Esophagus squamous epithelium (tissue), 5 donors: Measurements from ENCODE around the gene PDE2A. TPM values are rescaled to one million over a fixed set of nuclear protein-coding genes. Genes with fewer than 3 reads are reported as not detected.

ENCODE experiments used
- DNase-seq: peaks from one replicate; lab custom pipeline; 2025; lab: John Stamatoyannopoulos, UW
- H3K27ac ChIP-seq, 4 donors: fragments of 200-600 bp; sonication (generic); one replicate each; pipeline ENCODE4 v1.5.1; 2016 to 2019; ENCODE audit warnings: mild to moderate bottlenecking in 1 of 4
- H3K27me3 ChIP-seq, 4 donors: fragments of 200-600 bp; sonication (generic); 1 replicate in 3 of 4; 2 replicates in 1 of 4; pipeline versions ENCODE4 v1.5.1 to v1.6.0; 2017 to 2021; ENCODE audit warnings: antibody characterized with exemption in 1 of 4
- H3K36me3 ChIP-seq, 3 donors: fragments of 200-600 bp; sonication (generic); one replicate each; pipeline ENCODE4 v1.5.1; 2016 to 2019
- H3K4me1 ChIP-seq, 3 donors: fragments of 200-600 bp; sonication (generic); one replicate each; pipeline ENCODE4 v1.5.1; 2017 to 2019
- H3K4me3 ChIP-seq, 4 donors: fragments of 200-600 bp; sonication (generic); 1 replicate in 3 of 4; 2 replicates in 1 of 4; pipeline ENCODE4 v1.5.1; 2016 to 2019; ENCODE audit warnings: mild to moderate bottlenecking in 2 of 4, moderate library complexity in 1 of 4
- H3K9me3 ChIP-seq, 3 donors: fragments of 200-600 bp; sonication (generic); one replicate each; pipeline ENCODE4 v1.5.1; 2016 to 2019
- POLR2A ChIP-seq, 4 donors: fragments of 450-650 bp; IDR thresholded peaks; one replicate each; pipeline ENCODE4 v1.6.1; 2017; ENCODE audit warnings: antibody characterized with exemption in 4 of 4, mild to moderate bottlenecking in 4 of 4, moderate library complexity in 3 of 4
- WGBS, 2 donors: methylation state at CpG; one replicate each; pipeline ENCODE4 v1.1.5; 2018; 5-methylcytosine and 5-hydroxymethylcytosine counted together
- intact Hi-C: fragments of 100-400 bp; cut with DNase I; formaldehyde crosslinking; loops from one replicate; pipeline ENCODE4 v1.15.0; 2022
- total RNA-seq, 4 donors: library from RNA; depleted of rRNA; stranded (reverse); fragments of >200 nt; gene quantifications; one replicate each; pipeline ENCODE4 v1.1.0, GENCODE V29; 2016
- TF ChIP-seq, protein P1 (sequence below), 6 experiments: fragments of 450-650 bp in 4 of 6; fragments of 200-600 bp in 2 of 6; sonication (generic) in 2 of 6; IDR thresholded peaks; one replicate each; pipeline ENCODE4 v1.5.1; 2016 to 2019; ENCODE audit warnings: antibody characterized with exemption in 6 of 6, mild to moderate bottlenecking in 4 of 6, moderate library complexity in 4 of 6
- donor health status: DM: yes; HTN: yes; CAD: no.

Gene PDE2A
- total RNA-seq, 4 donors from 2014 or later = 5.6 to 38.3 (median 12.9) TPM

DNA sequence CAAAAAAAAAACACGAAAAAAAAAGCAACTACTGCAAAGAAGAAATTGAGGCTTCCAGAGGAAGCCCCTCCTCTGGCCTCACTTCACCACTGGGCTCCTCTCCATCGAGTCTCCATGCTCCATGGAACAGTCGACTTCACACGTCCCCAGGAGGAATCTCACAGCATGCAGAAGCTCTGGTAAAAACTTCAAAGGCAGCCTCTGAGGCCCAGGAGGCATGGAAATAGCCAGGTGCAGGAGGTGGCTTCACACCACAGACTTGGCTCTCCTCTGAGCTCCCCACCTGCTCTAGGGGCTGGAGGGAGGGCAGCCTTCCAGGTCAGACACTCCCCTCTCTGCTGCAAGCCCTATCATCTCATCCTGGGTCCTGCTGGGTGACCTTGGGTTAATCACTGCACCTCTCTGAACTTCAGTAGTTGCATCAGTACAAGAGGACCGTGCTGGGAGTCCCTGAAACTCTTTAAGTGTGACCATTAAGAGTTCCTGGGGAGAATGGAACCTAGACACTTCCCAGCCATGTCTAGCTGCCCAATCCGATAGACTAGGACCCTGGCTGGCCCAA is 8.2 kb downstream of the PDE2A start:
- no peak overlapping the region for H3K27ac ChIP-seq
- H3K4me3 ChIP-seq = no peak overlapping the region
- H3K27me3 ChIP-seq = peaks cover 0 to 63% (median 0%) of the 10 kb centered on the region in 4 donors
- peaks cover 0 to 8% (median 5%) of the 10 kb centered on the region in 3 donors for H3K9me3 ChIP-seq
- no peaks in the 10 kb centered on the region for H3K36me3 ChIP-seq
- intact Hi-C loops = no loop called here
- 31 to 35% methylated on average over 4 to 6 of the region's 6 CpGs for WGBS, 2 donors
- no peak for DNase-seq
- H3K4me1 ChIP-seq = peaks cover 0 to 5% (median 0%) of the 10 kb centered on the region in 3 donors
- no peak for TF ChIP-seq POLR2A (IDR thresholded peaks at IDR 0.05)

DNA sequence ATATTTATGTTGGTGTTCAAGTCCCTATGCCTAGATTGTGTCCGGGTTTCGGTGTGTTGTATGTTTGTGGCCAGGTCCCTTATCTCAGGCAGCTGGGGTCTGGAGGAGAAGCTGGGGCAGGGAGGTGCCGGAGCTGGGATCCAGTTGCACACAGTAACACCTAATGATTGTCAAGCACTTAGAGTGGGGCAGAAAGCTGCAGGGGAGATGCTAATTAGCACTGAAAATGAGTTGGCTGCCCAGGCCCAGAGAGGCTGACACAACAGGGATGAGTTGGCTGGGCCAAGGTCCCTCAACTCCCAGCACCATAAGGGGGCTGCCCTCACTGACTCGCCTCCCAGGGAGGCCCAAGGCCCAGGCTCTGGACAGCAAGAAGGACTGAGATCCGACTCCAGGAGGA is 12.2 kb downstream of the PDE2A start:
- Histone ChIP-seq H3K27me3 (peaks cover 0 to 55% (median 0%) of the 10 kb centered on the region in 4 donors), H3K36me3 (no peaks in the 10 kb centered on the region), H3K4me3 (no peak overlapping the region), H3K27ac (no peak overlapping the region), H3K9me3 (no peaks in the 10 kb centered on the region), H3K4me1 (no peaks in the 10 kb centered on the region)
- DNase-seq = no peak
- WGBS, 2 donors = 57 to 87% methylated on average over 1 to 3 of the region's 5 CpGs
- no peak for TF ChIP-seq POLR2A (IDR thresholded peaks at IDR 0.05)
- TF ChIP-seq, protein P1, sequence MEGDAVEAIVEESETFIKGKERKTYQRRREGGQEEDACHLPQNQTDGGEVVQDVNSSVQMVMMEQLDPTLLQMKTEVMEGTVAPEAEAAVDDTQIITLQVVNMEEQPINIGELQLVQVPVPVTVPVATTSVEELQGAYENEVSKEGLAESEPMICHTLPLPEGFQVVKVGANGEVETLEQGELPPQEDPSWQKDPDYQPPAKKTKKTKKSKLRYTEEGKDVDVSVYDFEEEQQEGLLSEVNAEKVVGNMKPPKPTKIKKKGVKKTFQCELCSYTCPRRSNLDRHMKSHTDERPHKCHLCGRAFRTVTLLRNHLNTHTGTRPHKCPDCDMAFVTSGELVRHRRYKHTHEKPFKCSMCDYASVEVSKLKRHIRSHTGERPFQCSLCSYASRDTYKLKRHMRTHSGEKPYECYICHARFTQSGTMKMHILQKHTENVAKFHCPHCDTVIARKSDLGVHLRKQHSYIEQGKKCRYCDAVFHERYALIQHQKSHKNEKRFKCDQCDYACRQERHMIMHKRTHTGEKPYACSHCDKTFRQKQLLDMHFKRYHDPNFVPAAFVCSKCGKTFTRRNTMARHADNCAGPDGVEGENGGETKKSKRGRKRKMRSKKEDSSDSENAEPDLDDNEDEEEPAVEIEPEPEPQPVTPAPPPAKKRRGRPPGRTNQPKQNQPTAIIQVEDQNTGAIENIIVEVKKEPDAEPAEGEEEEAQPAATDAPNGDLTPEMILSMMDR (IDR thresholded peaks at IDR 0.05) = no peak
- intact Hi-C loops = no loop called here

DNA sequence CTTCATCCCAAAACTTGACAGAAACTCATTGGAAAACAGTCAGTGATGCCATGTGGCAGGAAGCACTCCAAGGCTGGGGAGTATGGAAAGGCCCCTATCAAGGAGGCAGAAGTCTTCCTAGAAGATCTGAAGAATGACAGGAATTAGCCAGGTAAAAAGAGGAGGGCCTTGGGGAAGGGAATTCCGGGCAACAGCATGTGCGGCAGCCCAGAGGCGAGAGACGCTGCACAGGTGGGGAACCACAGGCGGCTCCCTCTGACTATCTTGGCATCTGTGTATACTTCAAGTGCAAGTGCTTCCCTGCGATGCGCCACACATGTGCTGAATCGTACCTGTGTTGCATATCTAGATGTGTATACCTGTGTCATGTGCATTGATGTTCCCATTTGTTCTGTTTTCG is 12.7 kb downstream of the PDE2A start:
- Histone ChIP-seq H3K27me3 (peaks cover 0 to 55% (median 0%) of the 10 kb centered on the region in 4 donors), H3K4me3 (no peak overlapping the region), H3K9me3 (no peaks in the 10 kb centered on the region), H3K36me3 (no peaks in the 10 kb centered on the region), H3K27ac (no peak overlapping the region), H3K4me1 (no peaks in the 10 kb centered on the region)
- WGBS, 2 donors = 76 to 85% methylated on average over 9 of the region's 9 CpGs
- TF ChIP-seq, protein P1 (IDR thresholded peaks at IDR 0.05) = no peak
- TF ChIP-seq POLR2A (IDR thresholded peaks at IDR 0.05) = no peak
- no peak for DNase-seq
- intact Hi-C loops = no loop called here

DNA sequence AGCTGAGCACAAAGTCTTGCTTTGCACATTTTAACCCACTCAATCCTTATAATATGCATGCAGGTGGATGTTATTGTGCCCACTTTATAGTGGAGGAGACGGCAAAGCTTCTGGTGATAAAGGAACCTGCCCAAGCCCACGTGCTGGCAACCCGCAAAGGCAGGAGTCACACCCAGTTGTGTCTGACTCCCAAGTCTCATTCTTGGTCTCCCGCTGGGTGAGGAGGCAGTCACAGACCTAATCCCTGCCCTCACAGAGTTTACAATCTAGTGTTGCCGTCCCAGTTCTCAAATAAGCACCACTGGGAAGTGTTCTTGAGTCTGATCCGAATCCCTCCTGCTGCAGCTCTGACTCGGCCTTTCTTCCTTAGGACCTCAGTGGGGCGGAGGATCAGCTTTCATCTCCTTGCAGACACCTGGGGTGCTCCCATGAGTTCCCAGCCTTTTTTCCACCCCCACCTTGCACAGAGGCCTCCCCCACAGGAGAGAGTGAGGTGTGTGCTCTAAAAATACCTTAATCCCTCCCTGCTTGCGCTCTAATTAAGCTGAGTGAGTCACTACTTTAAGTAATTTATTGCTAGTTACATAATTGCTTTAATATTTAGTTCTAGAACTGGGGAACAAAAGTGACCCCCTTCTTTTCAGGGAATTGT is 15.1 kb downstream of the PDE2A start:
- DNase-seq = no peak
- no peak overlapping the region for H3K27ac ChIP-seq
- intact Hi-C loops = no loop called here
- H3K9me3 ChIP-seq = no peaks in the 10 kb centered on the region
- TF ChIP-seq, protein P1 (IDR thresholded peaks at IDR 0.05) = no peak
- no peak for TF ChIP-seq POLR2A (IDR thresholded peaks at IDR 0.05)
- peaks cover 0 to 46% (median 0%) of the 10 kb centered on the region in 4 donors for H3K27me3 ChIP-seq
- H3K4me3 ChIP-seq = no peak overlapping the region
- H3K4me1 ChIP-seq = no peaks in the 10 kb centered on the region
- 65 to 77% methylated on average over 7 to 9 of the region's 9 CpGs for WGBS, 2 donors
- H3K36me3 ChIP-seq = no peaks in the 10 kb centered on the region

DNA sequence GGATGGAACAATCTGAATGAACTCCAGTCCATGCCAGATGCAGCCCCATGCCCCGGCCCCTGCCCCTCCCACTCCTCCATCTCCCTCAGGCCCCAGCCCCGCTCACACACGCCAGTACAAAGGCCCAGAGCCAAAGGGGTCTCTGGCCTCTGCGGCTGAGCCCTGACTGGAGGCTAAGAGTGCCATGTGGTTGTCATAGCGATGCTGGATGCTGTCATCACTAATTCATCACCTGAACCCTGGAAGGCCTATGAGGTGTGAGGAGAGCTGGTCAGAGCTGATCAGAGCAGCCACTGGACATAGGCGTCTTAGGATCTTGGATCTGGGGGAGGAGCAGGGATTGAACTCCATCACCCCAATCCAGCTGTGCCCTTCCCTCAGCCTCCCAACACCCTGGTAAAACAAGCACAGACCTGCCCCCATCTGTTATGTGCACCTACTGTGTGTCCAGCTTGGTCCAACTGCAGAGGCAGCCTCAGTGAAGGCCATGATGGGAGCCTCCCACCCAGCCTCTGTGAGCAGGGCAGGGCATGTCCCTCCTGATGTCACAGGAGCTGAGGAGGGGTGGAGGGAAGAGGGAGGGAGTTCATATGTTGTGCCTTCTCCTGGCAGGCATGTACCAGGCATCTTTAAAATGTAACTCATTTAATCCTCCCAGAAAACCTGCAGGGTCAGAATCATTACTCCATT is 16.7 kb downstream of the PDE2A start:
- no peak overlapping the region for H3K27ac ChIP-seq
- H3K4me3 ChIP-seq = no peak overlapping the region
- WGBS, 2 donors = 50 to 100% methylated on average over 1 to 2 of the region's 6 CpGs
- H3K9me3 ChIP-seq = no peaks in the 10 kb centered on the region
- DNase-seq = no peak
- intact Hi-C loops = no loop called here
- no peaks in the 10 kb centered on the region for H3K4me1 ChIP-seq
- TF ChIP-seq POLR2A (IDR thresholded peaks at IDR 0.05) = no peak
- TF ChIP-seq, protein P1 (IDR thresholded peaks at IDR 0.05) = no peak
- H3K36me3 ChIP-seq = no peaks in the 10 kb centered on the region
- peaks cover 0 to 37% (median 0%) of the 10 kb centered on the region in 4 donors for H3K27me3 ChIP-seq
